ENCODE data around the gene CCDC157.

CCDC157 gene

GRCh38 chr22:30416837-30417236 is 60.0 kb downstream of the CCDC157 start:
- no peak for DNase-seq

DNA sequence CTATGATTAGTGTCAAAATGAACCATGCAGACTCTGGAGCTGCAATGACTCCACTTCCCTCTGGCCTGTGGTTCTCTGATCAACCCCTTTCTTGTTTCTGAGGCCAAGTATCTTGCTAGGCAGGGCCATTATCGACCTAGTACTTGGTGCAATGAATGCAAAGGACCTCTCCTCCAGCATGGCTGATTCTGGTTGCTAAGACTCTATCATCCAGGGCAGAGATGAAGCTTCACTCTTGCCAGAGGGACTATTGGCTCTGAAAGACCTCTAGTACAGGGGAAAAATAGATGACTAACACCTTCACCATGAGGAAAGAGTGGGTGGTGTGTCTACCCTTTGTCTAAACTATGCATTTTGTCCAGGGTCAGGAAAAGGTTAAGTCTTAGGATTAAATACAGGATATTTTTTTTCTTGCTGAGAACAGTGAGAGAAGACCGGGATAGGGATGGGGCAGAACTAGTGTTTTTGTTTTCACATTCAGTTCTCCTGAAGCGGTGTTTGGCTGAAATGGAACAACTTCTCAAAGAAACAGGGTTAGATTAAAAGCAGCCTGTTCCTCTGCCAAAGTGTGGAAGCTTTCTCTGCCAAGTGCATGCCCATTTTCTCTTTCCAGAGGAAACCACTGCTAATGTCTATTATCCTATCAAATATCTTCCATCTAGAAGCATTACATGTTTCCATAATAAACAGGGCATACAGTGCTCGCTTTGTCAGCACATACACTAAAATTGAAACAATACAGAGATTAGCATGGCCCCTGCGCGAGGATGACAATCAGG is 63.7 kb downstream of the CCDC157 start:
- peak; percentile 85 for DNase-seq

GRCh38 chr22:30421695-30422480 is 65.1 kb downstream of the CCDC157 start:
- no peak for DNase-seq

DNA sequence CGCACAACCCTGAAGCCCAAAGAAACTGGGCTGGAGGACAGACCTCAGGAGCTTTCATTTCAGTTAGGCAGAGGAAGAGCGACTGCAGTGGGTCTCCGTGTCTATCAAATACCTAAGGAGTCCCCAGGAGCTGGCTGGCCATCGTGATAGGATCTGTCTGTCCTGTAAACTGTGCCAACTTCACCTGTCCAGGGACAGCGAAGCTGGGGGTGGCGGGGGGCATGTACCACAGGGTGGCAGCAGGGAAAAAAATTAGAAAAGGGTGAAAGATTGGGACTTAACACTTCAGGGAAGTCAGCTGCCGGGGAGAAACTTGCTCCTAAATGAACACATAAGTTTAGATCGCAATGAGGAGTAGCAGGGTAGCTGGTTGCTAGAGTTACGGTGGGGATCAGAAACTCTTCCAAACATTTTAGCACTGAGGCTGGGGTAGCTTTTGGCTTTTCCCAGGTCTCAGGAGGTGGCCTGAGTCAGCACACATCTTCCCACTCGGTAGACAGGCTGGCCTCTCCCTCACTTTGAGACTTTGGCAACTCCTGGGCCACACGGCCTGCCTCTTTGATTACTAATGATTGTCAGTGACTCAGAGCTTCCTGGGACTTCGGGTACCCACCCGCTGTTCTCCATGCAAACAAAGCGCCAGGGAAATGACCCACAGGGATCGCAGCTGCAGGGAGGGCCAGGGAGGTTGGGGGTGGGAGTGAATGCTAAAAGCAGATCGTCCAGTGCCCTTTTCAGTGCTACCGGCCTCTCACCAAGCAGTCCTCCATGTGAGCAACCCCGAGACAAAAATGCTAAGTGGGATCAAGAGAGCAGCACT is 65.9 kb downstream of the CCDC157 start:
- DNase-seq: peak; percentile 98

DNA sequence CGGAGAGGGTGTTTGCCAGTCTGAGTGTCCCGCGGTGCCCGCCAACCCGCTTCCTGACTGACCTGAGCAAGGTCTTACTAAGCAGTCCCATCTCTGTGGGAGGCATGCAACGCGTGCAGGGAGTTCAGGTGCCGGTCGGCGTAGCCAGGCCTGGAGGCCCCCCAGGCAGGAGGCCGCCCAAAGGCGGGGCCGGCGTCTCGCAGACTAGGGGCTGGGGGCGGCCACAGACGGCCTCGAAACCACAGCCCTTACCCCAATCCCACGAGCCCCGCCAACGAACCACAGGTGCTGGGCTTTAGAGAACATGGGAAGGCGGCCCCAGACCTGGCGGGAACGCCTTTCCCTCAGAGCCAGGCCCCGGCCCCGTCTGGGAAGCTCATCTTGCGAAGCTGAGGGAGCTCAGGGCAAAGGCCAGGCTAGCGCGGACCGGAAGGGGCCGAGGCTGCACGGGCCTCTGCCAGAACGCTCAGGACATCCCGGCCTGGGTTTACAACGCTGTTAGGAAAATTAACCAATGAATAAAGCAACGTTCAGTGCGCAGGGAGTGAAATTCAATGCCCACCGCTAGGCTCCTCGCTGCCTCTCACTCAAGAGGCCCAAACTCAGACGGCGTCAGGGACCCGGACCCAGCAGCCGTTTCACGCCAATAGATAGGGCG is 66.6 kb downstream of the CCDC157 start:
- DNase-seq: no peak

GRCh38 chr22:30423959-30424533 is 67.2 kb downstream of the CCDC157 start:
- DNase-seq: peak; percentile 100

- DNase-seq: no peak
Observed at GRCh38 chr22:30424534-30425326, 67.9 kb downstream of the CCDC157 start.

- DNase-seq: no peak
Observed at GRCh38 chr22:30425327-30425615, 68.5 kb downstream of the CCDC157 start.

DNA sequence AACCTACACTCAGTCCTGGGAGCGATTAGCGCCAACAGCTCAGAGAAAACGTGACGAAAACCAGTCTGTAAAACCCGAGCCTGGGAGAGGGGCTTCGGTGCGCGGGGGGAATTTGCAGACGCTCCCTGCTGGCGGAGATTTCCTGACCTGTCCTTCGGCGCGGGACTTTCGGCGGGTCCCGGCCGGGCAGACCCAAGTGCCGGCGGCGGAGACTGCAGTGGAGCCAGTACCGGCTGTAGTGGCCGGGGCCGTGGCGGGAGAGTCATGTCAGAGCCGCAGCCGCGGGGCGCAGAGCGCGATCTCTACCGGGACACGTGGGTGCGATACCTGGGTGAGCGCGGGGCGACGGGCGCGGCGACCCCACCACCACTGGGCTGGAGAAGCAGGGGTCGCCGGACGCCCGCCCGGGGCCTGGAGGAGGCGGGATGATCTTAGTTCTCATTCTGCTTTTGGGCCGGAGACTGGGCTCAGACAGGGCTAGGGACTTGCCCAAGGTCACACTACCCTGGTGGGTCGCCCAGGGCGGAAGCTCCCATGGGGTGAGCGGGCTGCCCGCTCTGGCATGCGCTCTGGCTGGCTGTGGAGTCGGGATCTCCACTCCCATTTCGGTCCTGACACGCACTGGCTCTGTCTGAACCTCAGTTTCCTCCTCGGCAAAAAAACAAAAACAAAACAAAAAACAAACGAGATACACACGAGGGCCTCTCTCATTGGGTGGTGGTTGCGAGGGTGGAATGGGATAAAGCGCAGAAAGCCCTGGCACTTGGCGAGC is 69.0 kb downstream of the CCDC157 start, which contains the start of gene MTFP1:
MTFP1 (plus strand) TSS at position 153 of the 772 bp plus-strand sequence; CDS start at position 265, 112 bp downstream.
- DNase-seq: peak; percentile 80

Data from EL (cell line).